ENCODE data around the gene ARHGAP44.

GRCh38 chr17:12813664-12814063 lies 24.4 kb downstream of the ARHGAP44 start:
- TF ChIP-seq GATA2 (IDR thresholded peaks at IDR 0.05; ENCODE audit: low read depth, low read length): no peak
- no peak for TF ChIP-seq GATA3 (IDR thresholded peaks at IDR 0.05; ENCODE audit: low read depth, low read length)
